ENCODE measurements around the gene ACSL5.

- TF ChIP-seq CTCF (conservative IDR thresholded peaks at IDR 0.05; ENCODE audit: low read depth in 2 of 2) (no peak), EZH2 (IDR thresholded peaks at IDR 0.05; ENCODE audit: low read depth, unreplicated experiment) (no peak), POLR2AphosphoS5 (IDR thresholded peaks at IDR 0.05; ENCODE audit: low read depth) (no peak), ETS1 (IDR thresholded peaks at IDR 0.05) (no peak), CREB1 (CRISPR knock-in tag; IDR thresholded peaks at IDR 0.05; ENCODE audit: low read depth) (no peak), REST (IDR thresholded peaks at IDR 0.05; ENCODE audit: unreplicated experiment) (peak; percentile 64), NANOG (IDR thresholded peaks at IDR 0.05; ENCODE audit: borderline replicate concordance) (no peak)
Observed at GRCh38 chr10:112467541-112468075, 93.7 kb downstream of the ACSL5 start.

Data from GM23338 (cell line).